G401 (cell line): ENCODE data around the gene FSTL4. TPM values are rescaled to one million over a fixed set of nuclear protein-coding genes. Genes with fewer than 3 reads are reported as not detected.
A peak's percentile ranks its signal among the peaks of the same experiment; 100 is the strongest.

Experiments used
- DNase-seq: peaks from one replicate; pipeline ENCODE4 v3.0.0-alpha.2; 2015; ENCODE audit warnings: low spot score
- in situ Hi-C: cut with HindIII; loops from 2 replicates; pipeline ENCODE4 v1.10.0; 2016; ENCODE audit warnings: low sequenced_read_pairs, mixed read lengths
- total RNA-seq: library from RNA; depleted of rRNA; stranded (reverse); fragments of >200 nt; shearing (Covaris generic); gene quantifications from 2 replicates; pipeline ENCODE4 v1.2.3, GENCODE V29; 2014

Gene FSTL4
- total RNA-seq, 1 experiment from 2014 or later = not detected

GRCh38 chr5:133238426-133239205 lies 373.7 kb downstream of the FSTL4 start:
- DNase-seq = no peak
- in situ Hi-C loops = no loop called here

- in situ Hi-C loops = no loop called here
- no peak for DNase-seq
Observed at GRCh38 chr5:133236976-133237375, 375.4 kb downstream of the FSTL4 start.

- DNase-seq = no peak
- in situ Hi-C loops = no loop called here
Observed at GRCh38 chr5:133236541-133236951, 375.8 kb downstream of the FSTL4 start.

GRCh38 chr5:133235696-133236426 lies 376.5 kb downstream of the FSTL4 start:
- DNase-seq = no peak
- in situ Hi-C loops = no loop called here

GRCh38 chr5:133234911-133235310 lies 377.4 kb downstream of the FSTL4 start:
- in situ Hi-C loops = no loop called here
- DNase-seq = no peak

- DNase-seq = no peak
- in situ Hi-C loops = no loop called here
Observed at GRCh38 chr5:133234273-133234672, 378.1 kb downstream of the FSTL4 start.

- no peak for DNase-seq
- in situ Hi-C loops = no loop called here
Observed at GRCh38 chr5:133233616-133234015, 378.7 kb downstream of the FSTL4 start.

GRCh38 chr5:133232911-133233310 lies 379.4 kb downstream of the FSTL4 start:
- in situ Hi-C loops = no loop called here
- no peak for DNase-seq

GRCh38 chr5:133232435-133232834 lies 379.9 kb downstream of the FSTL4 start:
- DNase-seq = no peak
- in situ Hi-C loops = no loop called here

GRCh38 chr5:133232011-133232410 lies 380.3 kb downstream of the FSTL4 start:
- in situ Hi-C loops = no loop called here

GRCh38 chr5:133230823-133231578 lies 381.3 kb downstream of the FSTL4 start:
- in situ Hi-C loops = no loop called here
- no peak for DNase-seq

More at GRCh38 chr5:133232011-133232410, 380.3 kb downstream of the FSTL4 start:
- no peak for DNase-seq

- in situ Hi-C loops = no loop called here
- no peak for DNase-seq
Observed at GRCh38 chr5:133229931-133230664, 382.2 kb downstream of the FSTL4 start.

GRCh38 chr5:133228316-133228715 lies 384.0 kb downstream of the FSTL4 start:
- no peak for DNase-seq

GRCh38 chr5:133227897-133228296 lies 384.4 kb downstream of the FSTL4 start:
- in situ Hi-C loops = no loop called here
- DNase-seq = no peak

More at GRCh38 chr5:133228316-133228715, 384.0 kb downstream of the FSTL4 start:
- in situ Hi-C loops = no loop called here

GRCh38 chr5:133227082-133227481 lies 385.3 kb downstream of the FSTL4 start:
- DNase-seq = no peak
- in situ Hi-C loops = no loop called here

GRCh38 chr5:133226186-133226585 lies 386.2 kb downstream of the FSTL4 start:
- DNase-seq = no peak
- in situ Hi-C loops = no loop called here

GRCh38 chr5:133225671-133226152 lies 386.6 kb downstream of the FSTL4 start:
- peak; percentile 93 for DNase-seq
- in situ Hi-C loops = no loop called here

- in situ Hi-C loops = no loop called here
- DNase-seq = no peak
Observed at GRCh38 chr5:133222979-133223378, 389.4 kb downstream of the FSTL4 start.

- in situ Hi-C loops = no loop called here
- no peak for DNase-seq
Observed at GRCh38 chr5:133222521-133222920, 389.8 kb downstream of the FSTL4 start.
